ENCODE results near the gene TMEM121.

TMEM121 gene

GRCh38 chr14:105533811-105534498 is 7.6 kb downstream of the TMEM121 start (continued):
- TF ChIP-seq CREB5 (CRISPR knock-in tag; IDR thresholded peaks at IDR 0.05; ENCODE audit: low read depth), result no peak
- no peak for TF ChIP-seq PPARA (CRISPR knock-in tag; IDR thresholded peaks at IDR 0.05; ENCODE audit: borderline replicate concordance)
- no peak for TF ChIP-seq TCF4 (CRISPR knock-in tag; IDR thresholded peaks at IDR 0.05; ENCODE audit: borderline replicate concordance)
- TF ChIP-seq ARNTL (CRISPR knock-in tag; IDR thresholded peaks at IDR 0.05; ENCODE audit: borderline replicate concordance, low read depth), result no peak
- no peak for TF ChIP-seq PATZ1 (CRISPR knock-in tag; IDR thresholded peaks at IDR 0.05; ENCODE audit: borderline replicate concordance)

- TF ChIP-seq CSDC2 (CRISPR knock-in tag; IDR thresholded peaks at IDR 0.05) (no peak), ARNTL (CRISPR knock-in tag; IDR thresholded peaks at IDR 0.05; ENCODE audit: borderline replicate concordance, low read depth) (no peak), TOX (CRISPR knock-in tag; IDR thresholded peaks at IDR 0.05; ENCODE audit: borderline replicate concordance) (no peak), PPARA (CRISPR knock-in tag; IDR thresholded peaks at IDR 0.05; ENCODE audit: borderline replicate concordance) (no peak), RARB (CRISPR knock-in tag; IDR thresholded peaks at IDR 0.05) (no peak), SNAI2 (CRISPR knock-in tag; IDR thresholded peaks at IDR 0.05) (no peak), PATZ1 (CRISPR knock-in tag; IDR thresholded peaks at IDR 0.05; ENCODE audit: borderline replicate concordance) (no peak), ISL1 (CRISPR knock-in tag; IDR thresholded peaks at IDR 0.05) (no peak), ZNF8 (CRISPR knock-in tag; IDR thresholded peaks at IDR 0.05) (no peak), BACH2 (CRISPR knock-in tag; IDR thresholded peaks at IDR 0.05; ENCODE audit: borderline replicate concordance) (no peak), TSHZ2 (CRISPR knock-in tag; IDR thresholded peaks at IDR 0.05) (no peak), ZFP30 (CRISPR knock-in tag; IDR thresholded peaks at IDR 0.05) (no peak)
- no peak for ATAC-seq
Observed at GRCh38 chr14:105534586-105534985, 8.2 kb downstream of the TMEM121 start.

- no peak for ATAC-seq
- no peak for TF ChIP-seq ZFP30 (CRISPR knock-in tag; IDR thresholded peaks at IDR 0.05)
- no peak for TF ChIP-seq ZC3H10 (CRISPR knock-in tag; IDR thresholded peaks at IDR 0.05)
- no peak for TF ChIP-seq TCF4 (CRISPR knock-in tag; IDR thresholded peaks at IDR 0.05; ENCODE audit: borderline replicate concordance)
- no peak for TF ChIP-seq BACH2 (CRISPR knock-in tag; IDR thresholded peaks at IDR 0.05; ENCODE audit: borderline replicate concordance)
- TF ChIP-seq ARNTL (CRISPR knock-in tag; IDR thresholded peaks at IDR 0.05; ENCODE audit: borderline replicate concordance, low read depth), result no peak
- no peak for TF ChIP-seq GLIS3 (CRISPR knock-in tag; IDR thresholded peaks at IDR 0.05)
- TF ChIP-seq CSRNP3 (CRISPR knock-in tag; IDR thresholded peaks at IDR 0.05), result no peak
- TF ChIP-seq RARB (CRISPR knock-in tag; IDR thresholded peaks at IDR 0.05), result no peak
- TF ChIP-seq CREB5 (CRISPR knock-in tag; IDR thresholded peaks at IDR 0.05; ENCODE audit: low read depth), result no peak
- TF ChIP-seq ZFP3 (CRISPR knock-in tag; IDR thresholded peaks at IDR 0.05), result no peak
- TF ChIP-seq TSHZ2 (CRISPR knock-in tag; IDR thresholded peaks at IDR 0.05), result no peak
- no peak for TF ChIP-seq PATZ1 (CRISPR knock-in tag; IDR thresholded peaks at IDR 0.05; ENCODE audit: borderline replicate concordance)
- no peak for TF ChIP-seq ZNF70 (CRISPR knock-in tag; IDR thresholded peaks at IDR 0.05)
- TF ChIP-seq ZNF565 (CRISPR knock-in tag; conservative IDR thresholded peaks at IDR 0.05; ENCODE audit: low read depth), result no peak
- TF ChIP-seq TOX (CRISPR knock-in tag; IDR thresholded peaks at IDR 0.05; ENCODE audit: borderline replicate concordance), result no peak
Observed at GRCh38 chr14:105536051-105536450, 9.7 kb downstream of the TMEM121 start.
